DMS53 treated with DMSO at 0.1 percent for 48 hours (cell line): Measurements from ENCODE around the gene APMAP.
"Not testable (repeated sequence)": the region's sequence is repeated elsewhere in the genome, so short reads cannot be mapped to it uniquely, and the experiment has no call there.

Experiments
- DNase-seq: peaks from one replicate; lab custom pipeline; 2025; ENCODE audit not compliant: unreplicated experiment; lab: John Stamatoyannopoulos, UW

APMAP gene

DNA sequence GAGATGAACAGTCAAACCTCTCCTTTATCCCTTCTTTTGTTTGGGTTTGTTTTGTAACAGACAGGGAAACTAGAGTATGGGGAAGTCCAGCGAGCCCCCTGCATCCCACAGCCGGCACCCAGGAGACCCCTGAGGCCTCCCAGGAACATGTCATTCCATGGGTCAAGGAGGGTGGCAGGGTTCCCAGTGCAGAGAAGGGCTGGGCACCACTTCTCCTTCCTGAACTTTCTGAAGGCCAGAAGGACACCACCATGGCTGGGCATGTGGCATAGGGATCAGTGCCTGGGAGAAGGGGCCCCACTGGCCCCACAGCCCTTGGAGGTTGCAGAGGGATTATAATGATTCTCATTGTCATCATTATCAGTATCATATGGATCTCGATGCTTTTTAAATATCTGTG is 57.4 kb downstream of the APMAP start:
- DNase-seq, result no peak

DNA sequence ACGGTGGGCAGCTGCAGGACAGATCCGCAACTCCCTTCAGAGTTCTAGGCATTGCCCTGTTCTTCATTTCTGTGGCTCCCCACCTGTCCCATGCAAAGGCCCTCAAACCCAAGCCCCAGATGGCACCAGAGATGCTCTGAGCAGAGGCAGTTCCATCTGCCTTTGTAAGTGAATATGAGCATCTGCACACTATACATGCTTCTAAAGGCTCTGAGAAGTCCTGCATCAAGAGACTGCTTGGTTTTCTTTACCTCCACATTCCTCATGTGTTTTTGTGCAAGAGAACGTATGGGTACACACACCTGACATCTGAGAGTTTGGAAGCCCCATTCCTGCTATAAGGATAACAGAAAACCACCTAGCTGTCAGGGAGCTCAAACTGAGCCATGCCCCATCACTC is 57.8 kb downstream of the APMAP start:
- DNase-seq, result no peak

DNA sequence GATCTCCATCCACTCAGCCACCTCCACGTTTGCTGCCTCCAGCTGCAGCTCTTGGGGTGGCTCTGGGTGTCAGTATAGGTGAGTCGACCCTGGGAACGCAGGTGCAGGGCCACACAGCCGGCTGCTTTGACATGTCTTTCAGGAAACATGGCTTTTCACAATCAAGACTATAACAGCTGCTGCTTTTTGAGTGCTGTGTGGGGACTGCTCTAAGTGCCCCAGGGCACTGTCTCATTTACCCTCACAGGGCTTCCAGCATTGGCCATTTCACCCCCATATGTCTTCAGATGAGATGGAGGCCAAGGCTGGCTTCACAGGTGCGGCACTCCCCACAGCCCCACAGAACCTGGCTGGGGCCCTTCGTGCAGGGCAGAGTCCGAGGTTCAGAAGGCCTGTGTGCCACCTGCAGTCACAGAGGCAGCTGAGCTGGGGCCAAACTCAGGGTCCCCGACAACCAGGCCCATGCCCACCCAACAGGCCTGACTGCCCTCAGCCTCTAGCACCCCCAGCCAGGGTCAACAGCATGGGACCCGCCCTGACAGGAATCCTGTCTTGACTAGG is 58.4 kb downstream of the APMAP start:
- no peak for DNase-seq

DNA sequence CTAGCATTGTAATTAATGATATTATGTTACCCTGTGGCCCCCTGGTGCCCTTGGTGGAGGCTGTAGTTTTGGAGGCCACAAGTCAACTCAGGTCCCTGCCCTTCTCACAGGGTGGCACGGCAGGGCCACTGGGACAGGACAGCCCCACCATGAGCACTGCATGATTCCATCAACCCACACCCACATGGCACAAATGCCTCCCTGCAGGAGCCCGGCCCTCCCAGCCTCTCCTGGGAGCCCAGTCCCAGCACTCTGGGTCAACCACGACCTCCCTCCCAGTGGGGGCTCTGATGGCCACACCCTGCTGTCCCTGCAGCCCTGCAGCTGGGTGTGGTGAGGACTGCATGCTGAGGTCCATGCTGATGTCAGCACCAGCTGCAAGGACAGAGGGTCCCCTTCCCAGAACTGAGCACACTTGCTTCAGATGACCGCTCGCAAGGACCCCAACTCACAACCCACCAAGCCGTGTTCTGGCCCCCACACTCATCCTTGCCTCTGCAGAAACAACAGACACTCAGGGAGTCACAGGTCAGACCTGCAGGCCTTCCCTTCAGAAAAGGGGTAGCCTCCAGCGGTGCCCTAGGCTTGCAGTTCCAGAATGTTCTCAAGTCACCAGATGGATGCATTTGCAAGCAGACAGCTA is 59.2 kb downstream of the APMAP start:
- no peak for DNase-seq

GRCh38 chr20:24931893-24932292 is 60.7 kb downstream of the APMAP start:
- not testable (repeated sequence) for DNase-seq

- peak; percentile 22 for DNase-seq
Observed at GRCh38 chr20:24930724-24931688, 61.5 kb downstream of the APMAP start.

DNA sequence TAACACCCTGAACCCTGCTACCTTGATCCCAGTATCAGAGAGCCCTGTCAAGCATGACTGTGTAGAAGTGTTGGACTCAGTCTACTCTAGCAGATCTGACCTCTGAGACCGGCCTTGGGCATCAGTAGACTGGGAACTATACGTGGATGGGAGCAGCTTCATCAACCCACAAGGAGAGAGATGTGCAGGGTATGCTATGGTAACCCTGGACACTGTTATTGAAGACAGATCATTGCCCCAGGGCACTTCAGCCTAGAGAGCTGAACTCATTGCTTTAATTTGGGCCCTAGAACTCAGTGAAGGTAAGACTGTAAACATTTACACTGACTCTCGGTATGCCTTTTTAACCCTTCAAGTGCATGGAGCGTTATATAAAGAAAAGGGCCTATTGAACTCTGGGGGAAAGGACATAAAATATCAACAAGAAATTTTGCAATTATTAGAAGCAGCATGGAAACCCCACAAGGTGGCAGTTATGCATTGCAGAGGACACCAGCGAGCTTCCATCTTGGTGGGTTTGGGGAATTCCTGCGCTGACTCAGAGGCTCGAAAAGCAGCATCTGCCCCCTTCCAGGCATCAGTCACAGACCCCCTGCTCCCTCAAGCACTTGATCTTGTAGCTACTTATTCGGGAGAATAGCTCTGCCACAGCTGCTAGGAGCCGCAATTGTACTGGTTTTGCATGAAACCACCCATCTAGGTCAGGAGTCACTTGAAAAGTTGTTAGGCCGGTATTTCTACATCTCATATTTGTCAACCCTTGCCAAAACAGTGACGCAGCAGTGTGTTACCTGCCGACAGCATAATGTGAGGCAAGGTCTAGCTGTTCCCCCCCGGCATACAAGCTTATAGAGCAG is 62.5 kb downstream of the APMAP start:
- peak; percentile 92 for DNase-seq

DNA sequence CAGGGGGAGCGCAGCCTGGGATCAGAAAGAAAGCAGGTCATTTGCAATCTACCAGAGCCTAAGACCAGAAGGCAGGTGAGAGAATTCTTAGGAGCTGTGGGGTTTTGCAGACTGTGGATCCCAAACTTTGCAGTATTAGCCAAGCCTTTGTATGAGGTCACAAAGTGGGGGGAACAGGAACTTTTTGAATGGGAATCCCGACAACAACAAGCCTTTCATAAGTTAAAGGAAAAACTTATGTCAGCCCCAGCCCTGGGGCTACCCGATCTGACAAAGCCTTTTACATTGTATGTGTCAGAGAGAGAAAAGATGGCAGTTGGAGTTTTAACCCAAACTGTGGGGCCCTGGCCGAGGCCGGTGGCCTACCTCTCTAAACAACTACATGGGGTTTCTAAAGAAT is 63.3 kb downstream of the APMAP start:
- not testable (repeated sequence) for DNase-seq

GRCh38 chr20:24920706-24921105 is 71.8 kb downstream of the APMAP start:
- not testable (repeated sequence) for DNase-seq

- DNase-seq, result not testable (repeated sequence)
Observed at GRCh38 chr20:24919665-24920064, 72.9 kb downstream of the APMAP start.

DNA sequence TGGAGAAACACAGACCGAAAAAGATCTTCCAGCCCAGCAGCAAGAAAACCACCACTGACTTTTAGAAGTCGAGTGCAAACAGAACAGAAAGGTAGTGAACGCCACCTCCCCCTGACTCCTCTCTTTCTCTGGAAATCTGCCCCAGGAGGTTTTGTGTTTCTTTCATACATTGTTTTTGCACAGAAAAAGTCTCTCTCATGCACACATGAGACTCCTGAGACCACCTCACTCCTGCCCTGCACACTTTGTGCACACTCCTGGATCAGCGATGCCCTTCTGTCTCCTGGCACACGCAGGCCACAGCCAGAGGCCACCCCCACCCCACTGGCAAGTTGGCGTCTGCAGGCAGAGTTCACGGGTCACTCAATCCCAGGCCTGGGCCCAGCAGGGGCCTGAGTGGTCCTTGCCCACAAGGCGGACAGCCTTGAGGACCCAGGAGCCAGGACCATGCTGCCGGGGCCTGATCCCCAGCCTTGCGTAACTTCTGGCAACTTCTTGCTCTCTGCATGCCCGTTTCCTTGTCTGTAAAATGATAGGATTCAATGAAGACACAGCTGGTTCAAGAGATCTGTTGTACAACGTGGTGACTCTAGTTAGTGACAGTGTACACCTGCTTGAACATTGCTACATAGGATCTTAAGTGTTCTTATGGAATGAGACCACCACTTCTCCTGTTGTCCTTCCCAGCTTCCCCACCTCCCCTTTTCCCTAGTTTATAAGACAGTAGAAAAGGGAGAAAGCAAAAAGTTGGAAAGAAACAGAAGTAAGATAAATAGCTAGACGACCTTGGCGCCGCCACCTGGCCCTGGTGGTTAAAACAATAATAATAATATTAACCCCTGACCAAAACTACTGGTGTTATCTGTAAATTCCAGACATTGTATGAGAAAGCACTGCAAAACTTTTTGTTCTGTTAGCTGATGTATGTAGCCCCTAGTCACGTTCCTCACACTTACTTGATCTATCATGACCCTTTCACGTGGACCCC is 73.7 kb downstream of the APMAP start:
- no peak for DNase-seq

- peak; percentile 49 for DNase-seq
Observed at GRCh38 chr20:24917797-24918578, 74.6 kb downstream of the APMAP start.

DNA sequence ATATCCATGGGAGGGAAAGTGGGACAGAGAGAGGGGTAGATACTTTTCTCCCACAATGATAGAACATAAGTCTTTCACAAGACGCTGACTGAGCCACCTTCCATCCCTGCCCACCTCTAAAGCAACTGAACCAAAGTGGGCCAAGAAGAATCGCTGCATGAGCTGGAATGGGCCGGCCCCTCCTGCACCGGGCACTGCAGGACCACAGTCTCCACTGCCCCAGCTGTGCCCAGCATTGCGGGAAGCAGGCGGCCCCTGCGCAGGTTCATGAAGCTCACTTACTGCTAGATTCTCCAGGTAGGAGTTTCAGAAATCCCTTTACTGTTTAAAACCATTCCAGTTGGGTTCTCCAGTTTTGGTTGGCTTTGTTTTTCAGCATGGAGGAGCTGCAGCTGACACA is 75.5 kb downstream of the APMAP start:
- no peak for DNase-seq

DNA sequence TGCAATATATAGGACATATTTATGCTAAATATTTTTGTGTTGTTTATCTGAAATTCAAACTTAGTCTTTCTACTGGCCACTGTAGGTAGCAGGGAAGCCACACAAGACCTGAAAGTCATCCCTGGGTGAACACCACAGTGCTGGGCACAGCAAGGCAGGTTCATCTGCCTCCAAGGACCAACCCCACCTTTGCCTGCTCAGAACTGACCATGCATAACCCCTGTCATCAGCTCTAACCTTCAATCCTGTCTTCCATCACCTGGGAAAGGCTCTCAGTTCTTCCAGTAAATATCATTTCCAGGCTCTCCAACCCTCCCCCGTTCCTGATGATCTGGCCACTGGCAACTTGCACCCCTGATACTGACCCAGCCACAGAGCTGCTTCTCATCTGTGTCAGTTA is 76.1 kb downstream of the APMAP start:
- DNase-seq, result no peak

DNA sequence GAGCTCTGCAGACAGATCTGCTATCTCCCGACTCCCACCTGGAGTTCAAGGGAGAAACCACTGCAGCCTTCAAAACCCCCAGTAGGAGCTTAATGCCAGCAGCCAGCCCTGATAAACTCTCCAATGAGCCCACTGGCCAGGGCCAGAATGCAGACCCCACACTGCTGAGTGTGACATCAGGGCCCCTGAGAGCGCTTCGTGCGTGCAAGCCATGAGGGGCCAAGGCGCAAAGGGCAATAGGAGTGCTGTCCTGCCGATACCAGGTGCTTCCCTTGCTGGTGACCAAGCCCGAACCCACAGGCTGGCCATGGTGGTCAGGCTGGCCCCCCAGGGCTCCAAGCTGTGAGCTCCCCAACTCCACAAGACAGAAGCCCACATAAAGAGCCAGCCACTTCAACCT is 76.7 kb downstream of the APMAP start:
- DNase-seq, result no peak

- no peak for DNase-seq
Observed at GRCh38 chr20:24915440-24915839, 77.1 kb downstream of the APMAP start.

DNA sequence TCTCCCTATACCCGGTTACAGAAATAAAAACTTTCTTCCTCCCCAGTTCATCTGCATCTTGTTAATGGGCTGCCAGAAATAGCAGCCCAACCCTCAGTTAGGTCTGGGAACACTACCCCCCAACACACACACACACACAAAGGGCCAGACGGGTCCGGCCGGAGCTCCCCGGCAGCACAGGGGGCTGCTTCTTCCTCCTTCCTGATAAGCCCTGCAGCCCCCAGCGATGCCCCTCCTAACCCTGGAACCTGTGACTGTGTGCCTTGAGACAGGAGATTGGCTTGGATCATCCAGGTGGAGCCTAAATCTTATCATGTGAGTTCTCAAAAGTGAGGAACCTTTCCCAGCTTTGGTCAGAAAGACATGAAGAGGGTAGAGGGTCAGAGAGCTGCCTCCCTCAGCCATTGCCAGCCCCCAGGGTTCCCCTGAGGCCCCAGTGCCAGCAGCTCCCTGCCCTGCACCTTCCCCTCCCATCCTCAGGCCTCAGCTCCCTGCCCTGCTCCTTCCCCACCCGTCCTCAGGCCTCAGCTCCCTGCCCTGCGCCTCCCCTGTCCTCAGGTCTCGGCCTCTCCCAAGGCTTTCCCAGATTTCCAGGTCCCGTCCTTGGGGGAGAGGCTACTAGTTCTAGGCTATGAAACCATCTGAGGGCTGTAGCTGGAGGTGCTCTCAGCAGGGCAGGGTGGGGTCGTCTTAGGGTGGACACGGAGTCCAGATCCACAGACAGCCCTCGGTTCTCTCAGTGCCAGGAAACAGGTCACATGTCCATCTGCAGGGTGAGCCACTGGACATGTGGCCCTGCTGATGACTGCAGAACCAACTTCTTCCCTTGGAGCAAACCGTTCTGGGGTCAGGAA is 77.9 kb downstream of the APMAP start:
- no peak for DNase-seq

DNA sequence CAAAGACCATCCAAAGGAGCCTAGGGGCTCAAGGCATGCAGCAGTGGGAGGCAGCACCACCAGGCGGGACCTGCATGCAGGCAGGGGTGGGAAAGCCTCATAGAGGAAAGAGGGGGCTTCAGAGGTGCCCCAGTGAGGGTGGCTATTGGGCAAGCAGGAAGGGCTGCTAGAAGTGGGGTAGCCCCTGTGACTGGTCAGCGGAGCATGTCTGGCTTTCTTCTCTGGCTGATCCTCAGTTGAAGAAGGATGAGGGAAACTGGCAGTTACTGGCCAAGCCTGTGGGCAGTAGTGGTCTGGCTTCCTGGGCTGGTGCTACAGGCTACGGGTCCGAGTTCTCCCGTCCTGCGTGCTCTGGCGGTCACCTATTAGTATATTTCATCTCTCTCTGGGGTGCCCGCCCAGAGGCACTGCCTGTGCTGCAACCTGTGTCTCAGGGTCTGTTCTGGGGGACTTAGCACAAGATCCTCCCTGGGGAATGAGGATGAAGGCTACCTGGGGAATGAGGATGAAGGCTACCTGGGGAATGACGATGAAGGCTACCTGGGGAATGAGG is 79.4 kb downstream of the APMAP start:
- DNase-seq, result no peak
